Karpas-422 (cell line): ENCODE measurements around the gene HOXC9. TPM values are rescaled to one million over a fixed set of nuclear protein-coding genes. Genes with fewer than 3 reads are reported as not detected.
A peak's percentile ranks its signal among the peaks of the same experiment; 100 is the strongest.

Source experiments
- DNase-seq: peaks from one replicate; pipeline ENCODE4 v3.0.0-alpha.2; 2015
- H2AFZ ChIP-seq: fragments of 200-600 bp; sonication (generic); 2 replicates; pipeline ENCODE4 v1.6.1; 2014; ENCODE audit warnings: antibody characterized with exemption, low read length, mixed read lengths
- H3K27ac ChIP-seq: fragments of 200-600 bp; sonication (generic); 2 replicates; pipeline ENCODE4 v1.5.1; 2014; ENCODE audit warnings: mild to moderate bottlenecking, low read length, moderate library complexity
- H3K27me3 ChIP-seq: fragments of 200-600 bp; sonication (generic); 2 replicates; pipeline ENCODE4 v1.6.1; 2014; ENCODE audit warnings: low read length, mixed read lengths
- H3K36me3 ChIP-seq: fragments of 200-600 bp; sonication (generic); 2 replicates; pipeline ENCODE4 v1.6.1; 2014; ENCODE audit warnings: low read length, mixed read lengths; ENCODE audit not compliant: insufficient read depth
- H3K4me1 ChIP-seq: fragments of 200-600 bp; sonication (generic); 2 replicates; pipeline ENCODE4 v1.6.1; 2014; ENCODE audit warnings: mild to moderate bottlenecking, low read length, mixed read lengths
- H3K4me2 ChIP-seq: fragments of 200-600 bp; sonication (generic); 2 replicates; pipeline ENCODE4 v1.6.1; 2014; ENCODE audit warnings: low read length, low read depth, mild to moderate bottlenecking; ENCODE audit not compliant: poor library complexity, severe bottlenecking
- H3K4me3 ChIP-seq: fragments of 200-600 bp; sonication (generic); 2 replicates; pipeline ENCODE4 v1.5.1; 2014; ENCODE audit warnings: mild to moderate bottlenecking, antibody characterized with exemption, low read length, mixed read lengths
- H3K79me2 ChIP-seq: fragments of 200-600 bp; sonication (generic); 2 replicates; pipeline ENCODE4 v1.6.1; 2014; ENCODE audit warnings: mild to moderate bottlenecking, low read length, mixed read lengths
- H3K9ac ChIP-seq: fragments of 200-600 bp; sonication (generic); 2 replicates; pipeline ENCODE4 v1.6.0; 2014; ENCODE audit warnings: low read length
- H3K9me2 ChIP-seq: fragments of 200-600 bp; sonication (generic), shearing (Covaris generic); replicated peaks from 2 replicates; pipeline ENCODE4 v1.6.0; 2014; ENCODE audit warnings: mild to moderate bottlenecking, low read length, moderate library complexity; ENCODE audit not compliant: insufficient read depth
- H3K9me3 ChIP-seq: fragments of 300-700, 200-600 bp; sonication (generic); 2 replicates; pipeline ENCODE4 v1.6.1; 2014; ENCODE audit warnings: low read length, mixed read lengths
- H4K20me1 ChIP-seq: fragments of 200-600 bp; sonication (generic); 2 replicates; pipeline ENCODE4 v1.6.1; 2014; ENCODE audit warnings: mild to moderate bottlenecking, antibody characterized with exemption, low read length, low read depth; ENCODE audit not compliant: insufficient read depth
- total RNA-seq: library from RNA; depleted of rRNA; stranded (reverse); fragments of >200 nt; shearing (Covaris generic); gene quantifications from 2 replicates; pipeline ENCODE4 v1.2.3, GENCODE V29; 2014; ENCODE audit warnings: low replicate concordance

HOXC9 gene
- total RNA-seq, 1 experiment from 2014 or later: not detected

DNA sequence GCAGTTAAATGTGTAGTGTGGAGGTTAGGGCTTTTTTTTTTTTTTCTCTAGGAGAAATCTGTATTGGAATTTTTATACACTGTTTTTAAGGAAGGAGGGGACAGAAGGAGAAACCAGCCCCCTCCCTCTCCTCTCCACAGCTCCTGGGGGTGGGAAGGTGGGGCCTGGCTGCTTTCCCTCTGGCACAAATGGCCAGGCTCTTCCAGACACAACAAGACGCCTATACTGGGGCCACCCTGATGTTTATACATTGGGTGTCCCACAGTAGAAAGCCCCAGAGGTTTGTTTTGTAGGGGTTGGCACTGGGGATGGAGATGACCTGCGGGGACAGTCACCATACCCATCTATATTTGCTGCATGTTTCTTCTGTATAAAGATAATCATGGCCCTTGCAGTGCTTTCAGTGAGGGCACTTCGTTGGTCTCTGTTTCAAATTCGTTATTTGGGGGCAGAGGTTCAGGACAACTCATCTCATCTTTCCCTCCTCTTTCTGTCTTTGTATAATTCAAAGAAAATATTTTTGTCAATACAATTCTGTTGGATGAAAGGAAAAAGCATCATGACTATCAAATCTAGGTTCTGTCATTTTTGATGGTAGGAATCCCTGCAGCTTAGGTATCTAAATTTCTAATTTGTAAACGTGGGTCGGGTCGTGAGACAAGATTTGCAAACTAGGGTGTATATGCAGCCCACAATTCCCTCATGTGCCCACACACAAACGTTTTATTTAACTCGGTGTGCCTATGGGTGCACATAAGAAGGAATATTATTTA is 23.0 kb upstream of the HOXC9 start:
- no peak overlapping the region for H2AFZ ChIP-seq
- no peaks in the 10 kb centered on the region for H3K9me2 ChIP-seq
- H3K9ac ChIP-seq: peak overlapping the region; percentile 48; the same call in 1 of the 2 replicates
- H4K20me1 ChIP-seq: no peaks in the 10 kb centered on the region
- no peak overlapping the region for H3K4me2 ChIP-seq
- H3K27me3 ChIP-seq: no peaks in the 10 kb centered on the region
- no peaks in the 10 kb centered on the region for H3K36me3 ChIP-seq
- DNase-seq: no peak
- no peaks in the 10 kb centered on the region for H3K79me2 ChIP-seq
- no peak overlapping the region for H3K27ac ChIP-seq
- peaks cover 29% of the 10 kb centered on the region for H3K4me1 ChIP-seq
- no peaks in the 10 kb centered on the region for H3K9me3 ChIP-seq
- no peak overlapping the region for H3K4me3 ChIP-seq

DNA sequence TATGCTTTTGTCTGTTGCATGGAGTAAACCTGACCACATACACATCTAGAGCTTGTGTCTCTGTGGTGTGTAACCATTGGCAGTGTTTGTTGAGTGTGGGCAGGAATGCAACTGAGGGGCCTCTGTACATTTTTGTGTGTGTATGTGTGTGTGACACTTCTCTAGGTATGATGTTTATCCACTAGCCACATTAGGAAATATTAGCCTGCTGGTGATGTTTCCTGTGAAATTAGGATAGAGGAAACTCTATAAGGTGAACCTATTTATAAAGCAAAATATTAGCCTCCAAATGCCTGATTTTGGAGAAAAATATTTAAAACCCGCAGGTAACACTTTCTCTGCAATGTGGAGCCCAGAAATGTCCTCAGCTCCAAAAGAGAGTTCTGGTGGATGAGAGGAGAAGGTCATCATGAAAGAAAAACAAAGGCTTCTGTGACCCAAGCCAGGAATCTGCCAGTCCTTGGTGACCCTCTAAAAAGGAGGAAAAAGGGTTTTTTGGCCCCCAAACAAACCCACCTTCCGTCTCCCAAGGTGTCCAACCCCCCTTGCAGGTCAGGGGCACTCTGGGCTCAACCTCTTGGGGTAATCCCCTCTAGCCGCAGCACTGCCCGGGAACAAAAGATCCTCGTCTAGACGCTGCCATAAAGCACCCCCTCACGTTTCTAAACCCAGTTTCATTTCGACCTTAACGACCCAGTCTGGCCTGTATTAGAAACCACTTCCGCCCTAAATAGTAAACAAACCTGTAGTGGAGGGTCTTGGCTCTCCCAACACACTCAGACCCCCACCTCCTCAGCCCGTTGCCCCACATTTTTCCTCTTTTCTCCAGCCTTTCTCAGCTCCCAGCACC is 22.1 kb upstream of the HOXC9 start:
- no peaks in the 10 kb centered on the region for H3K9me2 ChIP-seq
- H2AFZ ChIP-seq: peak overlapping the region; percentile 50; the same call in 1 of the 2 replicates
- no peaks in the 10 kb centered on the region for H3K27me3 ChIP-seq
- H3K36me3 ChIP-seq: no peaks in the 10 kb centered on the region
- peak overlapping the region; percentile 29 for H3K4me2 ChIP-seq
- no peak for DNase-seq
- H3K4me3 ChIP-seq: no peak overlapping the region; the same call in 1 of the 2 replicates
- H3K9ac ChIP-seq: peak overlapping the region; percentile 48
- peaks cover 29% of the 10 kb centered on the region for H3K4me1 ChIP-seq
- H3K27ac ChIP-seq: no peak overlapping the region
- H4K20me1 ChIP-seq: no peaks in the 10 kb centered on the region
- H3K9me3 ChIP-seq: no peaks in the 10 kb centered on the region
- H3K79me2 ChIP-seq: no peaks in the 10 kb centered on the region

GRCh38 chr12:53978477-53979356 is 21.2 kb upstream of the HOXC9 start:
- Histone ChIP-seq H3K27me3 (no peaks in the 10 kb centered on the region), H4K20me1 (no peaks in the 10 kb centered on the region), H3K36me3 (no peaks in the 10 kb centered on the region), H3K9ac (no peak overlapping the region), H3K9me3 (no peaks in the 10 kb centered on the region), H3K4me3 (no peak overlapping the region), H3K4me1 (peaks cover 29% of the 10 kb centered on the region), H2AFZ (no peak overlapping the region), H3K79me2 (no peaks in the 10 kb centered on the region), H3K27ac (no peak overlapping the region), H3K9me2 (no peaks in the 10 kb centered on the region), H3K4me2 (no peak overlapping the region)
- DNase-seq: no peak

DNA sequence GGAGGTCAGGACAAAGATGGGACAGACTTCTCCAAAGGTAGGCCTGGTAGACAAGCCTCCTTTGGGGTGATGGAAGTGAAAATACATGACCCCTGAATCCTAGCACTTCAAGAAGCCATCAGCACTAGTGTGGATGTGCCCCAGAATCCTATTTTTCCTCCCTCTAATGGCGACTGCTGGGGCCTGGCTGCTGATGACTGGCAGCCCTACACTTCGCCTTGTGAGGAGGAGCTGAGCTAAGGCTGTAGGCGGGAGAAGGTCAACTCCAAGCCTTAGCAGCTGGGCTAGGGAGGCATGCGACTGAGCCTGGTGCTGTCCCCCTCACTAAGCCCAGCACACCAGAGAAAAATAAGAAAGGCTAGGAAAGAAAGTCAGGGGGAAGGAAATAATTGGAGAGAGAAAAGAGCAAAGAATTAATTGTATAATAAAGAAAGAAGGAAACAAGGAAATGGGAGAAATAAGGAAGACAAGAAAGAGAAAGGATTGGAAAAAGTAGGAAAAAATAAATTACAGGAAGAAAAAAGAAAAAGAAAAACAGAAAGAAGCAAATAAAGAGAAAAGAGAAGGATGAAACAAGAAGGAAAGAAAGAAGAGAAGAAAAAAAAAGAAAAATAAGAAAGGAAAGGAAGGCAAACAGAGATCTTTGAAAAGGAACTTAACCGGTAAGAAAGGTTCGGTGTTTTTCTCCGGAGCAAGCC is 19.7 kb upstream of the HOXC9 start:
- Histone ChIP-seq H2AFZ (no peak overlapping the region), H3K36me3 (no peaks in the 10 kb centered on the region), H3K4me3 (no peak overlapping the region), H3K27ac (no peak overlapping the region), H3K4me2 (no peak overlapping the region), H3K9me3 (no peaks in the 10 kb centered on the region), H3K27me3 (no peaks in the 10 kb centered on the region), H3K9ac (no peak overlapping the region), H3K79me2 (no peaks in the 10 kb centered on the region), H4K20me1 (no peaks in the 10 kb centered on the region), H3K4me1 (peaks cover 18% of the 10 kb centered on the region), H3K9me2 (no peaks in the 10 kb centered on the region)
- DNase-seq: no peak

GRCh38 chr12:53980802-53981496 is 19.0 kb upstream of the HOXC9 start:
- Histone ChIP-seq H3K4me3 (no peak overlapping the region), H3K4me2 (no peak overlapping the region), H4K20me1 (no peaks in the 10 kb centered on the region), H3K27ac (no peak overlapping the region), H3K9me2 (no peaks in the 10 kb centered on the region), H2AFZ (peak overlapping the region; percentile 30; the same call in 1 of the 2 replicates), H3K4me1 (peaks cover 15% of the 10 kb centered on the region), H3K9me3 (no peaks in the 10 kb centered on the region), H3K9ac (no peak overlapping the region), H3K27me3 (no peaks in the 10 kb centered on the region), H3K36me3 (no peaks in the 10 kb centered on the region), H3K79me2 (no peaks in the 10 kb centered on the region)
- no peak for DNase-seq

- Histone ChIP-seq H3K4me2 (no peak overlapping the region), H3K4me1 (peaks cover 15% of the 10 kb centered on the region), H3K36me3 (no peaks in the 10 kb centered on the region), H3K27me3 (no peaks in the 10 kb centered on the region), H2AFZ (no peak overlapping the region), H3K27ac (no peak overlapping the region), H3K9ac (no peak overlapping the region), H3K4me3 (no peak overlapping the region), H3K9me2 (no peaks in the 10 kb centered on the region), H4K20me1 (no peaks in the 10 kb centered on the region), H3K9me3 (no peaks in the 10 kb centered on the region), H3K79me2 (no peaks in the 10 kb centered on the region)
- DNase-seq: no peak
Observed at GRCh38 chr12:53981634-53982565, 18.1 kb upstream of the HOXC9 start.
